GM19467 (cell line): ENCODE results near the gene USP2.
"Not testable (repeated sequence)": the region's sequence is repeated elsewhere in the genome, so short reads cannot be mapped to it uniquely, and the experiment has no call there.

Experiments used
- ATAC-seq: cut with Tn5 transposase; IDR thresholded peaks from one replicate; pipeline ENCODE4 v1.9.1; 2021; ENCODE audit warnings: mild to moderate bottlenecking, moderate library complexity; ENCODE audit not compliant: unreplicated experiment

Gene USP2

DNA sequence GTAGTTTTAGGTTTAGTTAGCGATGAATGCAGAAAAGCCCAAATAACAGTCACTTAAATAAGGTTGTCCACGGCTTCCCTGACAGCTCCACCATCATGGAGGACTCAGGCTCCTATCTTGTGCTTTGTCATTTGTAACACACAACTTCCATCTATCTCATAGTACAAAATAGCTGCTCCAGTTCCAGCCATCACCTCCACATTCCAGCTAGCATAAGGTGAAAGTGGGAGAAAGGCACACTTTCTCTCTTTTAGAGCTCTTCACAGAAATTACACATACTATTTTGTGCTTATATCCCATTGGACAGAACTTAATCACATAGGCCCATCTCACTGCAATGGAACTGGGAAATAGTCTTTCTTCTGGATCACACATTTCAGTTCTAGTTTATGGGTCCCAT, 32.8 kb upstream of the USP2 start:
- no peak for ATAC-seq

DNA sequence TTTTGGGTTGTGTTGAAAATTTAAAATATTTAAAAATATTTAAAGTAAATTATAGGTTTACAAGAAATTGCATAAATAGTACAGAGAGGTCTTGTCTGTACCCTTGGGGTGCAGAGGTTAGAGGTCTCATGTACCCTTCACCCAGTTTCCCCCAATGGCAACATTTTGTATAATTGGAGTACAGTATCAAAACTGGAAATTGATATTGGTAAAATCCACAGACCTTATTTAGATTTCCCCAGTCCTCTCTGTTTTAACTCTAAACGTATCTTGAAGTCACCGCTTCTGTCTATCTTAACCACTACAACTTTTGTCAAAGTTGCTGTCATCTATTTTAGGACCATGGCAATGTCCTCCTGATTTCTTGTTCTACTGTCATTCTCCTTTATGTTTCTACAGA, 30.6 kb upstream of the USP2 start:
- no peak for ATAC-seq

DNA sequence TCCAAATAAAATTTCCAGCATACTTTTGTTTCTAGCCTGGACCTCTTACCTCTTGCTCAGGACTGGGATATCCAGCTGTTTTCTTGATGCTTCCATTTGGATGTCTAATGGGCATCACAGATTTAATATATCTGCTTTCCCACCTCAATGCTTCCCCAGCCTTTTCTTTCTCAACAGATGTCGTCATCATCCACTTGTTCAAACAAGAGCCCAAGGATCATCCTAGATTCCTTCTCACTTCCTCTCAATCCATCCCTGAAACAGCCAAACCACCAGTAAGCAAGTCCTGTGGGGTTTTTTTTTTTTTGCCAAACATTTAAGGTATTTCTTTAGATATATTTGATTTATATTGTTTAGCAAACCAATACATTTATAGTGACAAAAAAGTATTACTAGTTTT, 29.0 kb upstream of the USP2 start:
- ATAC-seq = no peak

DNA sequence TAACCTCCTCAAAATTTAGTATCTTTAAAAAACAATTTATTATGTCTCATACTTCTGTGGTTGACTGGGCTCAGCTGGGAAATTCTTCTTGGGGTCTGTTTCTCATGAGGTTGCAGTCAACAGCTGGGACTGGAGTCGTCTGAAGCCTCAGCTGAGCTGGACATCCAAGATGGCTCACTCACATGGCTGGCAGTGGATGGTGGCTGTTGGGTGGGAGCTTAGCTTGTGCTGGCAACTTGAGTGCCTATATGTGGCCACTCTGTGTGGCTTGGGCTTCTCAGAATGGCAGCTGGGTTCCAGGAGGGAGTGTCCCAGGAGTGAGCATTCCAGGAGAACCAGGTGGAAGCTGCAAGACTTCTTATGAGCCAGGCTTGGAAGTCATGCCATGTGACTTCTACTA, 28.2 kb upstream of the USP2 start:
- ATAC-seq = no peak

DNA sequence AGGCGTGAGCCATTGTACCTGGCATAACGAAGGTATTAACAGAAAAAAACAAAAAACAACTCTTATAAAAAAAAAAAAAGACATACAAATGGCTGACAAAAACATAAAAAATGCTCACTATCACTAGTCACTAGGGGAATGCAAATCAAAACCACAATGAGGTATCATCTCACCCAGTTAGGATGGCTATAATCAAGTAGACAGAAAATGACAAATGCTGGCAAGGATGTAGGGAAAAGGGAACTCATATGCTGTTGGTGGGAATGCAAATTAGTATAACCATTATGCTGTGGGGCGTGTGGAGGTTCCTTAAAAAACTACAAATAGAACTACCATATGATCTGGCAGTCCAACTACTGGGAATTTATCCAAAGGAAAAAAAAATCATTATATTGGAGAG, 24.5 kb upstream of the USP2 start:
- no peak for ATAC-seq

DNA sequence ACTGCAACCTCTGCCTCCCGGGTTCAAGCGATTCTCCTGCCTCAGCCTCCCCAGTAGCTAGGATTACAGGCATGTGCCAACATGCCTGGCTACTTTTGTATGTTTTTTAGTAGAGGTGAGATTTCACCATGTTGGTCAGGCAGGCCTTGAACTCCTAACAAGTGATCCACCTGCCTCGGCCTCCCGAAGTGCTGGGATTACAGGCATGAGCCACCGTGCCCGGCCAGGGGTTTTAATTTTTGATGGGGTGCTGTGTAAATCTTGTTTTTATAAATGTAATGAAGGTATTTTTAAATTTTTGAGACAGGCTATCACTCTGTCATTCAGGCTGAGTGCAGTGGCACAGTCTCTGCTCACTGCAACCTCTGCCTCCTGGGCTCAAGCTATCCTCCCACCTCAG, 24.0 kb upstream of the USP2 start:
- ATAC-seq = not testable (repeated sequence)

DNA sequence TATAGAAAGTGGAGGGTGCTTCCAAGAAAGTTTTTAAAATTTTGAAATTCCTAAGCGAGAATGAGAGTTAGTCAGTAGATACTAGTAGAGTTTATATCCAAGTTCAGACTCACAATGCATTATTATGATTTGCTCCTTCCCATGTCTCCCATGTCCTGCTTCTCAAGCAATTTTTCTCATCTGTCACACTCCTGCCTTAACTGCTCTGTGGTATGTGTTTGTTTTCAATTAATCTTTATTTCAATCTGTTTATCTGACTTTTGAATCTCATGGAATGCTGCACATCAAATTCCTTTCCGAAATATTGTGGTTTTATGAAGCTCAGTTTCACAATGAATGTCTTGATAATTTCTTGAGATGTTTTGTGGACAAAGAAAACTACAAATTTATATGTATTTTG, 23.4 kb upstream of the USP2 start:
- no peak for ATAC-seq

DNA sequence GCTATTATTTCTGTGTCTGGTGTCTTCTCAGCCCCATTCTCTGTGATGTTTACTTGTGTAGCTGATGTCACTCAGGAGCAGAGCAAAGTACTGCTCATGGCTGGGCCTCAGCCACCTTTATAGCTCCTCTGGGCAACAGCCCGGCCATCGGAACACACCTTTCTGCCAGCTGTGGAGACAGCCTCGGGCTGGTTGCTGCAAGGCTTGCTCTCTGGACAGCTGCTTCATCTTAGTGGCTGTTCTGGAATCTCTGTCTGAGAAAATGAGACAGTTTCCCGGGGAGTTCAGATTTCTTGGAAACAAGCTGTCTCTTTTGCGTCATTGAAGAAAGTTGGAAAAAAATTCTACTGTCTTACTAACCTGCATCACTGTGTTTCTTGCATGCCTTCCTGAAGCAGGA, 21.5 kb upstream of the USP2 start:
- ATAC-seq = no peak

DNA sequence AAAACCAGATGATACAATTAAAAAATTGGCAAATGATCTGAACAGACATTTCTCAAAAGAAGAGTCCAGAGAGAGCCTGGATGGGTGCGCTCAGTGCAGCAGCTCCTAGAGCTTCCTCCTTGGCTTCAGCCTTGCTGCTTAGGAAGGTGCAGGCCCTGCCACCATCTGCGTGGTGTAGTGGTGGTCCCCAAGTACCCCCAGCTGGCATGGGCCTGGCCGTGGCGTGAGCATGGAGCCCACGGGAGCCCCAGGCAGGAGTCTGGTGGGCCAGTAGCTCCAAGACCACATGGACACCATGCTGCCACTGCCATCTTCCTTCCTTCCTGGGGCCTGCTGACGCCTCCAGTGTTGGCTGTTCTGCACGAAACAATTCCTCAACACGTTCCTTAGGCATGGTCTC, 21.0 kb upstream of the USP2 start:
- no peak for ATAC-seq

DNA sequence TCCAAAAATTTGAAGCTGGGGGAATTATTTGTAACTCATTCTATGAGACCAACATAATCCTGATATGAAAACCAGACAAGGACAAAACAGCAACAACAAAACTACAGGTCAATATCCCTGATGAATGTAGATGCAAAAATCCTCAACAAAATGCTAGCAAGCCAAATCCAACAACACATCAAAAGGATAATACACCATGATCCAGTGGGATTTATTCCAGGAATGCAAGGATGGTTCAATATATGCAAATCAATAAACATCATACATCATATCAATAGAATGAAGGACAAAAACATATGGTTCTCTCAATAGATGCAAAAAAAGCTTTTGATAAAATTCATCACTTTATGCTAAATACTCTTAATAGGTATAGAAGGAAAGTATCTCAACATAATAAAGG, 19.4 kb upstream of the USP2 start:
- no peak for ATAC-seq

DNA sequence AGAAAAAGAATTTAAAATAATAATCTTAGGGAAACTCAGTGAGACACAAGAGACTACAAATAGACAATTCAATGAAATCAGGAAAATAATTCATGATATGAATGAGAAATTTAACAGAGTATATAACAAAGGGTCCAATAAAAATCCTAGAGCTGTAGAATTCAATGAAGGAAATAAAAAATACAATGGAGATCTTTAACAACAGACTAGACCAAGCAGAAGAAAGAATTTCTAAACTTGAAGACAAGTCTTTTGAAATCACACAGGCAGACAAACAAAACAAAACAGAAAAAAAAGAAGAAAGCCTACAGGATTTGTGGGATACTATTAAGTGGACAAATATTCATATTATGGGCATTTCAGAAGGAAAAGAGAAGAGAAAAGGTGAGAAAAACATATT, 16.2 kb upstream of the USP2 start:
- no peak for ATAC-seq

DNA sequence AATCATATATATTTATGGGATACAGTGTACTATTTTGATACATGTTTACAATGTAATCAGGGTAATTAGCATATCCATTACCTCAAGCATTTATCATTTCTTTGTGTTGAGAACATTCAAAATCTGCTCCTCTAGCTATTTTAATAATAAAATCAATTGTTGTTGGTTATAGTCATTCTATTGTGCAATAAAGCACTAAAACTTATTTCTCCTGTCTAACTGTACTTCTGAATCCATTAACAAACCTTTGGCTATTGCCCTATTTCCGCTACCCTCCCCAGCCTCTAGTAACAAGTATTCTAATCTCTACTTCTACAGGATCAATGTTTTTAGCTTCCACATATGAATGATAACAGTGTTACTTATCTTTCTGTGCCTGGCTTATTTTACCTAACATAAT, 15.3 kb upstream of the USP2 start:
- no peak for ATAC-seq

DNA sequence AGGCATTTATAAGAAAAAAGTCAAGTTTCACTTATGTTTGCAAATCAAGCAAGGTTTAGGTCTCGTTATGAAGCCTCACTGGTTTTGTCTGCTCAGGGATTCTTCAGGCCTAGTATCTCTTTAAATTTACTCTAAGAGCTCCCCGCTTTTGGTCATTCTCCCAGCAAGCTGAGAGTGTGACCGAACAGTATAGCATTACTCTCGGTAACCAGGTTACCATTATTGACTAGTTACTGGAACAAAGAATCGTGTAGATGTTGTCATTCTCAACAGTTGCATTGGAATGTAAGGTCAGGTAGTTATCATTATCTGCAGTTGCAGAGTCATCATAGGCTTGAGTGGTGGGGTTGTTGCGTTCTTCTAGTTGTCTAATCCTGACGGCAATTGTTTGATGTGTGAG, 9.8 kb upstream of the USP2 start:
- ATAC-seq = no peak

DNA sequence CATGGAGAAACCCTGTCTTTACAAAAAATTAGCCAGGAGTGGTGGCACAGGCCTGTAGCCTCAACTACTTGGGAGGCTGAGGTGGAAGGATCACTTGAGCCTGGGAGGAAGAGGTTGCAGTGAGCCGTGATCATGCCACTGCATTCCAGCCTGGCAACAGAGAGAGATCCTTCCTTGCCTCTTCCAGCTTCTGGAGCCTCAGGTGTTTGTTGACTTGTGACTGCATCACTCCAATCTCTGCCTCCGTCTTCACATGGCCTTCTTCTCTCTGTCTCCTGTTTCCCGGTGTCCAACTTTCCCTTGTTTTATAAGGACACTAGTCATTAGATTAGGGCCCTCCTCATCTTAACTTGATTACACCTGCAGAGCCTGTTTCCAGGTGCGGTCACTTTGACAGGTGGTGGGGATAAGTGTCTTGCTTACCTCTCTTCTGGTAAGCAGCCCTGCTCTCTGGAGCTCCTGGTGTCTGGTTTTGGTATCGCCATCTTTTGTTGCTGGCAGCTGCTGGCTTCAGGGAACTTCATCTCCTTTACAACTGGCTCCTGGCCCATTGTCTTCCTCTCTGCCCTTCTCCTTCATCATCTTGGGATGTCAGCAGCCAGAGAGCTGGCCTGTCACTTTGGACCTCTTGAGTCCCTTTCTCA, 8.2 kb upstream of the USP2 start:
- no peak for ATAC-seq

DNA sequence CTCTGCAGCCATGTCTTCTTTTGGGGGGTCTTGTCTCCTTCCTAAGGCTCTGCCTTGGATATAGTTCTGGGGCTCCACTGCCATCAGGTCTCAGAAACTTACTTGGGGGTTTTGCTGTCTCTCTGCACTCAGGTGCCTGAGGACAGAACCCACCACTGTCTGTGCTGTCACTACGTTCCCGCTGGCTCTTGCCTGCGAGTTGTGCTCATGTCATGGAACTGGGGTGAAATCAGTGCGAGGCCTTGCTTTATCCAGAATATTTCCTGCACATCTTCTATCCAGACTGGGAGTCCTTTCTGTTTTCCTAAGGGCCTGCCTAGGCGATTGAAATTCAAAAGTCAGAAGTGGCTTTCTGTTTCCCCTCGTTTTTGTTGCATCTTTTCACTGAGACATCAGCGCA, 6.6 kb upstream of the USP2 start:
- ATAC-seq = no peak

DNA sequence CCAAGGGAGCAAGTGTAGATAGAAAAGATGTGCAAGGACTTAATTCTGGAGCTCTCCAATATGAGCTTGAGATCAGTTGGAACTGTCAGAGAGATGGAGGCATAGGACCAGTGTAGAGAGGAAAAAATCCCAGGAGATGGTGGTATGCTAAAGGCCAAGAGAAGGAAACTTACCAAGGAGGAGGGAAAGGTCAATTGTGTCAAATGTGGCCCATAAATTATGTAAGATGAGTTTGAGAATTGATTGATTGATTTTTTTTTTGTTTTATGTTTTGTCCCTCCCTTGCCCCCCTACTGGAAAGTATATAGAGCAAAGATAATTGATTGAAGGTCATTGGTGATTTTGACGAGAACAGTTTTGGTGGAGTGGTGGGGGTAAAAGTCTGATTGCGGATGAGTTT, 2.8 kb upstream of the USP2 start:
- ATAC-seq = no peak

DNA sequence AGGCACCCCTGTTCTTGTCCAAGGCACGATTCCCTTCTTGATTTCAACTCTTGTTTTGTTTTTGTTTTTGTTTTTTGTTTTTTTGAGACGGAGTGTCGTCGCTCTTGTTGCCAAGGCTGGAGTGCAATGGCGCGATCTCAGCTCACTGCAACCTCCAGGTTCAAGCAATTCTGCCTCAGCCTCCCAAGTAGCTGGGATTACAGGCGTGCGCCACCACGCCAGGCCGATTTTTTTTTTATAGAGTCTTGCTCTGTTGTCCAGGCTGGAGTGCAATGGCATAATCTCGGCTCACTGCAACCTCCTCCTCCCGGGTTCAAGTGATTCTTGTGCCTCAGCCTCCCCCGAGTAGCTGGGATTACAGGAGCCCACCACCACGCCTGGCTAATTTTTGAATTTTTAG, 1.0 kb upstream of the USP2 start:
- not testable (repeated sequence) for ATAC-seq

DNA sequence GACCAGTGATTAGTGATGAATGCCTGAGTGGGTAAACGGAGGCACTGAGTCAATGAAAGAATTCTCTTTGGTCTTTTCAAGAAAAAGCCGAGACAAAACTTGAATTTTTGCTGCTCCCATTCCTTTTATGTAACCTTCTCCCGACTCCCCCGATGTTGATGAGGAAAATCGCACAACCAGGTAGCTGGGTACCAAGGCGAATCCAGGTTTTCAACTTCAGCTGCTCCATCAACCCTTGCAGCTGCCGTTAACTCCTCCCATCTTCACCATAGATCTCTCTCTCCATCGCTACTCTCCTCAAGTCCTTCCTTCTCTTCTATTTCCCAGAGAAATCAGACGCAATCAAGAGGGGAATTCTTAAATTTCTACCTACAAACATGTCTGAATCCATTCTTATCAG, 611 bp upstream of the USP2 start:
- no peak for ATAC-seq

DNA sequence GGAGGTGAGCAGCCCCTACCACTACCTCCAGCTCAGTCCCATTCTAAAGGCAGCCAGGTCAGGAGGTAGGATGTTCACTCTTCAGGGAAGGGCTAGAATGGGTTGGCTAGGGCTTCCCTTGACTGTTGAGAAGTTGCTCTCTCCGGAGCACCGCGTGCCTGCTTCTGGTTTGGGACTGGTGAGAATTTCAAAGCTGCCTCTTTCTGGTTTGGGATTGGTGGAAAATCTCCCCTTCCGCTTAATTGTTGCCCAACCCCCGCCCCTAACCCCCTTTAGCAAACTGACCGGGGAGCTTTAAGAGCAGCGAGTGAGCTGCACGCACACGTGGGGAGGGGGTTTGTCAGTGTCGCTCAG, 686 bp downstream of the USP2 start:
- ATAC-seq = no peak

DNA sequence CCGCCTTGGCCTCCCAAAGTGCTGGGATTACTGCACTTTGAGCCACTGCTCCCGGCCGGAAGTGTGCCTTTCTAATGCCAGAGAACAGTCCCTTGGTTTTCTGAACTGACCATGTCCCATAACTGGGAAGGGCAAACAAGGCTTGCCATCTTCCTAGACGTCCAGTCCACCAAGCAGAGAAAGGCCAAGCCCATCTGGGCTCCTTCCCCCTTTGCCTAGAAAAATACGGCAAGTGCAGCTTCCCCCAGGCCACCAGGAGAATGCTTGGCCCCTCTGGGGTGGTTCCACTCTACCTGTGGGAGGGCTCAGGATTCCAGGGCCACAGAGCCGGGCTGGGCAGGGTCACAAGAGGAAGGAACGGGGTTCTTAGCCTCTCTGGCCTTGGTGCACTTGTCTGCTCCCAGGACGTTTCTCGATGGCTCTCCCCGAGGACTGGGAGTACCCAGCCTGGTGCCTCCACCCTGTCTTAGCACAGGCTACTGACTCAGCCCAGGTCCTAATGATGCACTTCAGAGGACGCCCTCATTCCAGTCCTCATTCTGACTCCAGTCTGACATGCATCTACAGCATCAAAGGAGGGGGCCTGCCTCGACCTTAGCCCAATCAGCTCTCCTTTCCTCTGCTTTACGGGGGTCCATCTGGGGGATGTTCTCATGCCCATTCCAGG, 1.2 kb downstream of the USP2 start:
- ATAC-seq = no peak

DNA sequence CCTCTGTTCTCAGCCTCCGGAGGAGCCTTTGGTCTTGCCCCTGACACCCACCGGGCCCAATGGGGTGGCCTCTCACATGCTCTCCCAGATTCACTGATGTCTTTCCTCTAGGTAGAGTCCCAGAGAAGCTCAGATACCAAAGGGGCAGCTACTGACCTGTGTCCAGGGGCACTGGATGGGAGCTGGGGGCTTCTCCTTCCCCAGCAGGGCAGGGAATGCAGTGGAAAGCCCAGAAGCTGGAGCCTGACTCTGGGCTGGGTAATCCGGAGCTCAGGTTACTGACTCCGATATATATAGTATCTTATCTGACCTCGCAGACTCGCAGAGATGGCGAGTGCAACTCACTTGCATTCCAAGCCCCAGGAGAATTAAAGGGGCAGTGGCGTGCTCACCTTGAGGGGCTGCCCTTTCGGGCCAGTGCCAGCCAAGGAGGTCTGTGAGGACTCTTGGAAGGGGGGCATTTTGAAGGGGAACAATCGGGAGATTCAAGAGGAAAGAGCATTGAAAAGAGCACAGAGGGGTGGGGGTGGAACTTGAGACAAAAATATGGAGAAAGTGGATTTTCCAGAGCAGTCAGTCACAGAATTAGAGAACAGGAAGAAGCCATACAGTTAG, 2.5 kb downstream of the USP2 start:
- no peak for ATAC-seq

DNA sequence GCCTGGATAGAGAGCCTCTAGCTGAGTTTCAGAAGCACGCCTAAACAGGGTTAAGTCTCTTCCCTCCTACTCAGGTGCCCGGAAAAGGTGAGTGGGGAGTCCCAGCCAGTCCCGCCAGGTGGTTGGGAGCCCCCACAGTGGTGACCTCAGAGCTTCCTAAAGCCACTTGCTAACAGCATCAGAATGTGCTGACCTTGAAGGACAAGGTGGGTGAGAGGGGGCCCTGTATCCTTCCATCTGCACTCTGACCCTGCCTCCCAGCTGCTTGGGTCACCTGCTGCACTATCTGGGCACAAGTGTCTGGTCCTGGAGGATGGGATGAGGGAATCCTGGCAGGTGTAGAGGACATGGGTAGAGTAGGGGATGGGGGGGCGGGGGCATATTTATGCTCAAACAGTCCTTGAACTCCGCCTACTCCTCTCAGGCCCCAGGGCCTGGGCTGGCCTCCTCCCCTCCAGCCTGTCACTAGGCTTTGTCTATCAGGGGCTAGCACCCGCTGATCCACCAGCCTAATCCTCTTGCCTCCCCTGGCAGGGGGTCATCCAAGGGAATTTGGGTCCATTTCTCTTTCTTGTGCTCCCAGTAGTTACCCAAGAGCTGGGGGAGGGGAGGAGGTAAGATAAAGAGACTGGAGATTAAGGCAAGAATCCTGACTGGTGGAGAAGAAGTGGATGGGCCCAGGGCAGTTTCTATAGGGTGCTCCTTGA, 3.4 kb downstream of the USP2 start:
- no peak for ATAC-seq
